C4-2B (cell line): Measurements from ENCODE around the gene CHRNA7.

Experiments
- ZFX ChIP-seq: fragments of 450-650 bp; IDR thresholded peaks from 2 replicates; pipeline ENCODE4 v1.6.1; 2017
- TF ChIP-seq, protein P1 (sequence below): fragments of 450-650 bp; conservative IDR thresholded peaks from 2 replicates; pipeline ENCODE4 v1.5.1; 2017; ENCODE audit warnings: mild to moderate bottlenecking

DNA sequence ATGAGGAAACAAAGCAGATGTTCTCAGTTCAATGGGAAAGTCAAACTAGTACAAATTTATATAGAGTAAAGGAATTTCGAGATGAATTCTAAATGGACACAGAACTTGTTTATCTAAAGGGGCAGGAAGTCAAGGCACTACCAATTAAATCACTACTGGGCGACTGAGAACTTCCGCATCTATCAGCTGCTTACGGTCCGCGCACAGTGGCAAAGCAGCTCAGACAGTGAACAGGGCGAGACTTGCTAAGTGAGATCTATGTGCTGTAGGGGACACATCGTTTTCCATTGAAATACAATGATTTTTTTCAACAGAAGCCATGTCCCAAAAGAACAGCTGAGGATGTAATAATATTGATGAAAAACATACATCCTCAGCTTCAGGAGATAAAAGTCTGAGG is 105.0 kb downstream of the CHRNA7 start:
- TF ChIP-seq, protein P1, sequence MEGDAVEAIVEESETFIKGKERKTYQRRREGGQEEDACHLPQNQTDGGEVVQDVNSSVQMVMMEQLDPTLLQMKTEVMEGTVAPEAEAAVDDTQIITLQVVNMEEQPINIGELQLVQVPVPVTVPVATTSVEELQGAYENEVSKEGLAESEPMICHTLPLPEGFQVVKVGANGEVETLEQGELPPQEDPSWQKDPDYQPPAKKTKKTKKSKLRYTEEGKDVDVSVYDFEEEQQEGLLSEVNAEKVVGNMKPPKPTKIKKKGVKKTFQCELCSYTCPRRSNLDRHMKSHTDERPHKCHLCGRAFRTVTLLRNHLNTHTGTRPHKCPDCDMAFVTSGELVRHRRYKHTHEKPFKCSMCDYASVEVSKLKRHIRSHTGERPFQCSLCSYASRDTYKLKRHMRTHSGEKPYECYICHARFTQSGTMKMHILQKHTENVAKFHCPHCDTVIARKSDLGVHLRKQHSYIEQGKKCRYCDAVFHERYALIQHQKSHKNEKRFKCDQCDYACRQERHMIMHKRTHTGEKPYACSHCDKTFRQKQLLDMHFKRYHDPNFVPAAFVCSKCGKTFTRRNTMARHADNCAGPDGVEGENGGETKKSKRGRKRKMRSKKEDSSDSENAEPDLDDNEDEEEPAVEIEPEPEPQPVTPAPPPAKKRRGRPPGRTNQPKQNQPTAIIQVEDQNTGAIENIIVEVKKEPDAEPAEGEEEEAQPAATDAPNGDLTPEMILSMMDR: no peak
- TF ChIP-seq ZFX: no peak
